ENCODE measurements around the gene SPTBN4.

DNA sequence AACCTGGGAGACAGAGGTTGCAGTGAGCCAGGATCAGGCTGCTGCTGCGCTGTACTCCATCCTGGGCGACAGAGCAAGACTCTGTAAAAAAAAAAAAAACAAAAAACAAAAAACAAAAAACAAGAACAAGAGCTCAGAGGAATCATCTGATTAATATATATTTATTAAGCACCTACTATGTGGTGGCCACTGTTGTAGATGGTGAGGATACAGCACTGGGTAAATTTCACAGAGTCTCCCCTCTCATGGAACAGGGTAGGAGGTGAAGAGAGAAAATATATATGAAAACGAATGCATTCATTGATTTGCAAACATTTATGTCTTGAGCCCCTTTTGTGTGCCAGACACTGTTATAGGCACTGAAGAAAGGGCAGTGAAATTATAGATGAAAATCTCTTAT is 35.1 kb upstream of the SPTBN4 start:
- TF ChIP-seq, protein P1, sequence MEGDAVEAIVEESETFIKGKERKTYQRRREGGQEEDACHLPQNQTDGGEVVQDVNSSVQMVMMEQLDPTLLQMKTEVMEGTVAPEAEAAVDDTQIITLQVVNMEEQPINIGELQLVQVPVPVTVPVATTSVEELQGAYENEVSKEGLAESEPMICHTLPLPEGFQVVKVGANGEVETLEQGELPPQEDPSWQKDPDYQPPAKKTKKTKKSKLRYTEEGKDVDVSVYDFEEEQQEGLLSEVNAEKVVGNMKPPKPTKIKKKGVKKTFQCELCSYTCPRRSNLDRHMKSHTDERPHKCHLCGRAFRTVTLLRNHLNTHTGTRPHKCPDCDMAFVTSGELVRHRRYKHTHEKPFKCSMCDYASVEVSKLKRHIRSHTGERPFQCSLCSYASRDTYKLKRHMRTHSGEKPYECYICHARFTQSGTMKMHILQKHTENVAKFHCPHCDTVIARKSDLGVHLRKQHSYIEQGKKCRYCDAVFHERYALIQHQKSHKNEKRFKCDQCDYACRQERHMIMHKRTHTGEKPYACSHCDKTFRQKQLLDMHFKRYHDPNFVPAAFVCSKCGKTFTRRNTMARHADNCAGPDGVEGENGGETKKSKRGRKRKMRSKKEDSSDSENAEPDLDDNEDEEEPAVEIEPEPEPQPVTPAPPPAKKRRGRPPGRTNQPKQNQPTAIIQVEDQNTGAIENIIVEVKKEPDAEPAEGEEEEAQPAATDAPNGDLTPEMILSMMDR (IDR thresholded peaks at IDR 0.05), result no peak
- TF ChIP-seq POLR2AphosphoS5 (IDR thresholded peaks at IDR 0.05) (no peak), POLR2A (IDR thresholded peaks at IDR 0.05) (no peak), EP300 (IDR thresholded peaks at IDR 0.05) (no peak)

Measured in upper lobe of left lung (tissue), 4 donors.